ENCODE measurements around the gene MX1. TPM values are rescaled to one million over a fixed set of nuclear protein-coding genes. Genes with fewer than 3 reads are reported as not detected.
"Not testable (repeated sequence)": the region's sequence is repeated elsewhere in the genome, so short reads cannot be mapped to it uniquely, and the experiment has no call there.

Gene MX1
- total RNA-seq, 1 donor from 2014 or later, result 4.5 TPM

DNA sequence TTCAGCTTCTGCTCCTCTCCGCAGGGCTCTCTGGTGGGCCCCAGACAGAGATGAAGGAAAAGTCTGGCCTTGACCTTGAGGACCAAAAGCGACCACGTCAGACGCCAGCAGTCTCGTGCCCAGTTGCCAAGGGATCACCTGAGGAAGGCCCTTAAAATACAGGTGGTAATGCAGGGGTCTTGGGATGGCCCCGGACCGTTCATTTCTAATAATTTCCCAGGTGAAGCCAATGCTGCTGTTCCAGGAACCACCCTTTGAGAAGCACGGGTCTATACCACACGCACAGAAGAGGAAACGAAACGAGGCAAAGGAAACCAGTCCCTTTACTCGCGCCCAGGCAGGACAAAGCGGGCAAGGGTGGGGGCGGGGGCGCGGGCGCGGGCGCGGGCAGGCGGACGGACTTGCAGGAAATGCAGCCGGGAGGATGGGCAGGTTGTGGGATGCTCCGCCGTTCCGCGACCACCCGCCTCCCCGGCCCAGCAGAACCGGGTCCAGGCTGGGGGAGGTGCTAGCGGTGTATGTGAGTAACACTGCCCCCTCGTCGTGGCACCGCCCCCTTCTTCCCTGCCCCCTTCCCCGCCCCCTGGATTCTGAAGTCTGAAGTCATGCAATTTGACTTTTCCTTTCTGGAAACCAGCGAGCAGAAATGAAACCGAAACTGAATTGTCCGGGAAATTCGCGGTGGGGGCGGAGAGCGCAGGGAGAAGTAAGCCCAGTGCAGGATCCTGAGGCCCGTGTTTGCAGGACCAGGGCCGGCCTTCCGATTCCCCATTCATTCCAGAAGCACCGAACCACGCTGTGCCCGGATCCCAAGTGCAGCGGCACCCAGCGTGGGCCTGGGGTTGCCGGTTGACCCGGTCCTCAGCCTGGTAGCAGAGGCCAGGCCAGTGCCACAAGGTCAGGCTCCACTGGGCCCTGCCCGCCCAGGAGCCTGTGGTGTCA lies 5.8 kb upstream of the MX1 start:
- H3K4me1 Mint-ChIP-seq (ENCODE audit: unreplicated experiment), result peaks cover 10% of the 10 kb centered on the region
- no peaks in the 10 kb centered on the region for H3K36me3 Mint-ChIP-seq (ENCODE audit: low read depth, unreplicated experiment)
- H3K4me3 Mint-ChIP-seq (ENCODE audit: unreplicated experiment), result peak overlapping the region; percentile 86
- DNase-seq (ENCODE audit: low spot score), result peak; percentile 72
- H3K27me3 Mint-ChIP-seq (ENCODE audit: unreplicated experiment), result peaks cover 12% of the 10 kb centered on the region
- H3K9me3 Mint-ChIP-seq (ENCODE audit: unreplicated experiment), result no peaks in the 10 kb centered on the region
- H3K27ac Mint-ChIP-seq (ENCODE audit: unreplicated experiment), result peak overlapping the region; percentile 57
- no peak for TF ChIP-seq CTCF (IDR thresholded peaks at IDR 0.05; ENCODE audit: unreplicated experiment)

- H3K9me3 Mint-ChIP-seq (ENCODE audit: unreplicated experiment); H3K36me3 Mint-ChIP-seq (ENCODE audit: low read depth, unreplicated experiment); DNase-seq (ENCODE audit: low spot score); H3K27ac Mint-ChIP-seq (ENCODE audit: unreplicated experiment): not testable (repeated sequence)
- Mint-ChIP-seq H3K4me3 (ENCODE audit: unreplicated experiment) (peak overlapping the region; percentile 85), H3K27me3 (ENCODE audit: unreplicated experiment) (peaks cover 12% of the 10 kb centered on the region), H3K4me1 (ENCODE audit: unreplicated experiment) (peaks cover 10% of the 10 kb centered on the region)
These were observed 5.0 kb upstream of the MX1 start for GRCh38 chr21:41420998-41421397.

GRCh38 chr21:41422546-41423304 lies 3.3 kb upstream of the MX1 start:
- H3K27ac Mint-ChIP-seq (ENCODE audit: unreplicated experiment), result no peak overlapping the region
- no peaks in the 10 kb centered on the region for H3K36me3 Mint-ChIP-seq (ENCODE audit: low read depth, unreplicated experiment)
- H3K9me3 Mint-ChIP-seq (ENCODE audit: unreplicated experiment), result no peaks in the 10 kb centered on the region
- no peak overlapping the region for H3K4me3 Mint-ChIP-seq (ENCODE audit: unreplicated experiment)
- H3K4me1 Mint-ChIP-seq (ENCODE audit: unreplicated experiment), result peaks cover 10% of the 10 kb centered on the region
- H3K27me3 Mint-ChIP-seq (ENCODE audit: unreplicated experiment), result peaks cover 13% of the 10 kb centered on the region
- no peak for DNase-seq (ENCODE audit: low spot score)
- no peak for TF ChIP-seq CTCF (IDR thresholded peaks at IDR 0.05; ENCODE audit: unreplicated experiment)

GRCh38 chr21:41423305-41423636 lies 2.8 kb upstream of the MX1 start:
- Mint-ChIP-seq H3K4me1 (ENCODE audit: unreplicated experiment) (peaks cover 10% of the 10 kb centered on the region), H3K27me3 (ENCODE audit: unreplicated experiment) (peaks cover 13% of the 10 kb centered on the region)
- H3K9me3 Mint-ChIP-seq (ENCODE audit: unreplicated experiment); H3K4me3 Mint-ChIP-seq (ENCODE audit: unreplicated experiment); H3K36me3 Mint-ChIP-seq (ENCODE audit: low read depth, unreplicated experiment); DNase-seq (ENCODE audit: low spot score); H3K27ac Mint-ChIP-seq (ENCODE audit: unreplicated experiment): not testable (repeated sequence)

DNA sequence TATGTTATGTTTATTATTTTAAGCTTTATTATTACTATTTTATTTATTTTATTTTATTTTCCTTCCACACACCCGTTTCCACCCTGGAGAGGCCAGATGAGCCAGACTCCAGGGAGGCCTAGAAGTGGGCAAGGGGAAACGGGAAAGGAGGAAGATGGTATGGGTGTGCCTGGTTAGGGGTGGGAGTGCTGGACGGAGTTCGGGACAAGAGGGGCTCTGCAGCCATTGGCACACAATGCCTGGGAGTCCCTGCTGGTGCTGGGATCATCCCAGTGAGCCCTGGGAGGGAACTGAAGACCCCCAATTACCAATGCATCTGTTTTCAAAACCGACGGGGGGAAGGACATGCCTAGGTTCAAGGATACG lies 468 bp upstream of the MX1 start:
- H3K4me1 Mint-ChIP-seq (ENCODE audit: unreplicated experiment), result peaks cover 7% of the 10 kb centered on the region
- no peaks in the 10 kb centered on the region for H3K36me3 Mint-ChIP-seq (ENCODE audit: low read depth, unreplicated experiment)
- no peak for DNase-seq (ENCODE audit: low spot score)
- no peak overlapping the region for H3K27ac Mint-ChIP-seq (ENCODE audit: unreplicated experiment)
- no peaks in the 10 kb centered on the region for H3K9me3 Mint-ChIP-seq (ENCODE audit: unreplicated experiment)
- peaks cover 12% of the 10 kb centered on the region for H3K27me3 Mint-ChIP-seq (ENCODE audit: unreplicated experiment)
- no peak for TF ChIP-seq CTCF (IDR thresholded peaks at IDR 0.05; ENCODE audit: unreplicated experiment)
- peak overlapping the region; percentile 82 for H3K4me3 Mint-ChIP-seq (ENCODE audit: unreplicated experiment)
